GM18505 (cell line): ENCODE data around the gene MTTP.
"Not testable (repeated sequence)": the region's sequence is repeated elsewhere in the genome, so short reads cannot be mapped to it uniquely, and the experiment has no call there.

Source experiments
- ATAC-seq: cut with Tn5 transposase; IDR thresholded peaks from one replicate; pipeline ENCODE4 v1.9.1; 2021; ENCODE audit not compliant: unreplicated experiment
- POLR2A ChIP-seq: IDR thresholded peaks from 4 replicates; pipeline ENCODE4 v1.6.1; 2011; ENCODE audit warnings: borderline replicate concordance; ENCODE audit not compliant: insufficient read depth, insufficient read length; ENCODE audit errors: extremely low read depth

MTTP gene

DNA sequence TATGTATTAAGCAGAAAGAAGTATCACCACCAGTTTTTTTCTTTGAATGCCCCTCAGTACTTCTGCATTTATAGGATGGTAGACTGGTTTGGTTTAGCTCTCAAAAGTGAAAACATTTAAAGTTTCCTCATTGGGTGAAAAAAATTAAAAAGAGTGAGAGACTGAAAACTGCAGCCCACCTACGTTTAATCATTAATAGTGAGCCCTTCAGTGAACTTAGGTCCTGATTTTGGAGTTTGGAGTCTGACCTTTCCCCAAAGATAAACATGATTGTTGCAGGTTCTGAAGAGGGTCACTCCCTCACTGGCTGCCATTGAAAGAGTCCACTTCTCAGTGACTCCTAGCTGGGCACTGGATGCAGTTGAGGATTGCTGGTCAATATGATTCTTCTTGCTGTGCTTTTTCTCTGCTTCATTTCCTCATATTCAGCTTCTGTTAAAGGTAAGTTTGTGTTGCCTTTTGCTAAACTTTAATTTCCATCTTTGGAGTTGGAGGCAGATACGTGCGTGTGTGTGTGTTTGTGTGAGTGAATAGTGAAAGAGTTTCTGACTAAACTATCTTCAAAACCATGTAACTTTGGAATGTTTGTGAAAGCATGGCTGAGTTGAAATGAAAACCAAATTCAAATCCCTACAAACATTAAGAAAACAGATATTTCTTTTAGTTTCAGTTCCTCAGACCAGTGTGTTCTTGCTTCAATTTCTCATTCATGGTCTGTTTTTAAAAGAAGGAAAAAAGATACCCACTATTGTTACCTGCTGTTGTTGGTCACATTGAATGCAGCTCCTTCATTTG, at the start of gene MTTP:
Gene MTTP, plus strand, starts transcription at position 295 of the 795 bp plus-strand sequence. Its CDS starts 86 bp downstream, at position 381.
- peak; percentile 82 for ATAC-seq
- TF ChIP-seq POLR2A = no peak

DNA sequence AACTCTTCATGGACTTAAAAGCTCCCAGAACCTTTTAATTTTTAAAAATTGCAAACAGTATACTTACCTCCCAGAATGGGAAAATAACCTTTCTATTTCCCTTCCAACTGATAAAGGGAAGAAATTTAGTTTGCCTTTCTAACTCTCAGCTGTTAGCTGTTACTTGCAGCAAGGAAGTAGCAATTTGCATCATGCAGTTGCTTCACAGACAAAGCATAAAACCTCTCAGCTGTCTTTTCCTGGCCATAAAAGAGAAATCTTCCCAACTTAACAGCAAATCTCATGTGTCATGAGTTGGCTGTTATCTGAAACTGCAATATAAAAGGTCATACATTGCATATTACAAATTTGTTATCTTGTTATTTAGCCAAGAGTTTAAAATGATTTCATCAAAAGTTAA, 45.4 kb upstream of the MTTP start:
- TF ChIP-seq POLR2A = no peak
- no peak for ATAC-seq

DNA sequence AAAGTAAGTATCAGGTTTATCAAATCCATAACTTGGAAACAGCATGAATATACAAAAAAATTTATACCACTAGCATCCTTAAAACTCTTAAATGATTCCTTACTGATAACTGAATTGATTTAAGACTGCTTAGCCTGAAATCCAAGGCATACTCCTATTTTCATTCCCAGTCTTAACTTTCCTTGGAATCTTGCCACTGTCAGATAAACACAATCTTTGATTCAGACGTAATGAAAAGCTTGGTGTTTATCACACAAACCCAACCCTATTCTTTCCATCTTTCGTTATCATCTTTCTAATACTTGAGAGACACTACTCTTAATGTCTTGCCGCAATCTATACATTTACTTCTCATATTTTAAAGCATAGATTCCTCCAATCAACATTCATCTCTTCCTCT, 44.7 kb upstream of the MTTP start:
- no peak for TF ChIP-seq POLR2A
- ATAC-seq = no peak

DNA sequence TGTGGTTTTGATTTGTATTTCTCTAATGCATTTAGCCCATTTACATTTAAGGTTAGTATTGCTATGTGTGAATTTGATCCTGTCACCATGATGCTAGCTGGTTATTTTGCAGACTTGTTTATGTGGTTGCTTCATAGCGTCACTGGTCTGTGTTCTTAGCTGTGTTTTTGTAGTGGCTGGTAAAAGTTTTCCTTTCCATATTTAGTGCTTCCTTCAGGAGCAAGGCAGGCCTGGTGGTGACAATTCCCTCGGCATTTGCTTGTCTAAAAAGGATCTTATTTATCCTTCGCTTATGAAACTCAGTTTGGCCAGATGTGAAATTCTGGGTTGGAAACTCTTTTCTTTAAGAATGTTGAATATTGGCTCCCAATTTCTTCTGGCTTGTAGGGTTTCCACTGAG, 39.9 kb upstream of the MTTP start:
- ATAC-seq = not testable (repeated sequence)

DNA sequence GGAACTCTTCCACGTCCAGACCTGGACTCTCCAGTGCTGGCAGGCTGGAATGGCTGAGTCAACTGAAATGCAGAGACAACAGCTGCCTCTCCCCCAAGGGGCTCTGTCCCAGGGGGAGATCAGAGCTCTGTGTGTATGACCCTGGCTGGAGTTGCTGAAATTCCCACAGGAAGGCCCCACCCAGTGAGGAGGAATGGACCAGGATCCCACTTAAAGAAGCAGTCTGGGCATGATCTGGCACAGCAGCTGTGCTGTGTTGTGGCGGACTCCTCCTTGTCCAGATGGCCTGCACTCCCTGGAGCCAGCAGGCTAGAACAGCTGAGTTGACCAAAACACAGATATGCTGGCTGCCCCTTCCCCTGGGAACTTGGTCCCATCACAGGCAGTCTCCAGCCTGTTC, 38.4 kb upstream of the MTTP start:
- TF ChIP-seq POLR2A = no peak
- no peak for ATAC-seq

DNA sequence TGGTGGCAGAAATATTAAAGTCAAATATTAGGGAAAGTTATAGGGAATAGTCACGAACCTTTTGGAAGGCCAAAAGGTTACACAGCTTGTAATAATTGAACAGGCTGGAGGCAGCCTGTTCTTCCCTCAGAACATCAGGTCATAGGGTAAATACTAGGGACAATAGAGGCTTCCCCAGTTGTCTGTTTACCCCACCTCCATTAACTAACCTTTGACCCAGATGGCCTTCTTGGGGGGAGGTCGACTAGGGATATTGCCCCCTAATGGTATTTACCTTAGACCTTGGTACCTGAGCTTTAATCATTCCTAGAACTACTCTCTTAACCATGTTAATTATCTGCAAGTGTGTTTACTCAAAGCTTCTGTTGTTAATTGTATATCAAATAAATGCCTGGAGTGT, 37.8 kb upstream of the MTTP start:
- no peak for TF ChIP-seq POLR2A
- no peak for ATAC-seq

DNA sequence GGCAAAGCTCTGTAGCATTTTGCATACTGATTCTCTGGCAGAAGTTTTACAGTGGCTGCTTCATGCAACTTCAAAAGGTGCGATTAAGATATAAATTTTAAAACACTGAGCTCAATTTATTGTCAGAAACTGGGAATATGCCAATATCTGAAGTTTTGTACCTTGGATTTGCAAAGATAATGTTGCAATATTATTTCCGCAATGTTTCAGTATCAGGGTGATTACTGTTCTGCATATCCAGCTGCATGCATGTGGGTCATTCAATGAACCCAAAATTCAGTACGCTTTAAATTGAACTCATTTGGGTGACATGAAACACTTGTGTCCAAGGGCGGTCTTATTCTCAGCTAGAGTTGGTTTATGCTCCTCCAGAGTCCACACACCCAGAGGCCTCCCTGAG, 37.0 kb upstream of the MTTP start:
- ATAC-seq = no peak
- no peak for TF ChIP-seq POLR2A

DNA sequence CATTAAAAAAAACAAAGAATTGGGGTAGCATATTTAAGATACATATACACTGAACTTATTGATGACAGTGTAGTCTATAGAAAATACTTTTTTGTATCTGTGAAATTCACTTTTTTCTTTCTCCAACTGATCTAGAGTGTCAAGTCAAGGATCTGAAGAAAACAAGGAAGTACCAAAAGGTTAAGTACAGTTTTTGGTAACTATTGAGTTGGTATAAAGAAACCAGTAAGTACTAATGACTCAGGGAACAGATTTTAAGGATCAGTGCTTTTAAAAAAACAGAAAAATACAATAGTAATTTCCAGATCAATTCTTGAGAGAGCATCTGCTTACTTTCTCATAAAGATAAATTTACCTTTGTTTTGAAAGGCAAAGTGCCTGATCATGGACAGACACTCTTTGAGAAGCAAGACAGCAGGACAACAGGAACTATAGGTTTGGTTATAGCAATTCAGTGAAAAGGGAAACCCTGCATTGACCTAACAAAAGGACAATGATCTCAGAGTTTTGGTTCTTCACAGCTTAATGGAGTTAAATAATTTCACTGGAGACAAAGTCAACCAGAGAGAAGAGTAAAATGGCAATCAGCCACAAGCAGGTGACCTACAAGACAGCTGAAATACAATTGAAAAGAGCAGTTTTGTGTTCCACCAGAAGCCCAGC, 34.2 kb upstream of the MTTP start:
- no peak for ATAC-seq
- no peak for TF ChIP-seq POLR2A

DNA sequence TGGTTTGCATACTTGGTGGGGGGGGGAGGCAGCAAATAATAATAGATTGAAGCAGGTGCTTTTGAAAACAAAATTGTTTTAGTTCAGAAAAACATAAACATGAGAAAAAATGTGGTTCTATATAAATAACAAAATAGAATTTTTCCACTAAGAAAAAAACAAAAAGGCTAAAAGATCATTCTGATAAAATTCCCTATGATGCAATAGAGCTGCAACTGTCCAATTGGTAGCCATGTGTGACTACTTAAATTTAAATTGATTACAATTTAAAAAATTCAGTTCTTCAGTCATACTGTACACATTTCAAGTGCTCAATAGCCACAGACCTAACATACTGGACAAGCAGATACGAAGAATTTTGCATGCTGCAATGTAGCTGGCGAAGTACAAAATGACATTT, 21.8 kb upstream of the MTTP start:
- no peak for TF ChIP-seq POLR2A
- no peak for ATAC-seq

DNA sequence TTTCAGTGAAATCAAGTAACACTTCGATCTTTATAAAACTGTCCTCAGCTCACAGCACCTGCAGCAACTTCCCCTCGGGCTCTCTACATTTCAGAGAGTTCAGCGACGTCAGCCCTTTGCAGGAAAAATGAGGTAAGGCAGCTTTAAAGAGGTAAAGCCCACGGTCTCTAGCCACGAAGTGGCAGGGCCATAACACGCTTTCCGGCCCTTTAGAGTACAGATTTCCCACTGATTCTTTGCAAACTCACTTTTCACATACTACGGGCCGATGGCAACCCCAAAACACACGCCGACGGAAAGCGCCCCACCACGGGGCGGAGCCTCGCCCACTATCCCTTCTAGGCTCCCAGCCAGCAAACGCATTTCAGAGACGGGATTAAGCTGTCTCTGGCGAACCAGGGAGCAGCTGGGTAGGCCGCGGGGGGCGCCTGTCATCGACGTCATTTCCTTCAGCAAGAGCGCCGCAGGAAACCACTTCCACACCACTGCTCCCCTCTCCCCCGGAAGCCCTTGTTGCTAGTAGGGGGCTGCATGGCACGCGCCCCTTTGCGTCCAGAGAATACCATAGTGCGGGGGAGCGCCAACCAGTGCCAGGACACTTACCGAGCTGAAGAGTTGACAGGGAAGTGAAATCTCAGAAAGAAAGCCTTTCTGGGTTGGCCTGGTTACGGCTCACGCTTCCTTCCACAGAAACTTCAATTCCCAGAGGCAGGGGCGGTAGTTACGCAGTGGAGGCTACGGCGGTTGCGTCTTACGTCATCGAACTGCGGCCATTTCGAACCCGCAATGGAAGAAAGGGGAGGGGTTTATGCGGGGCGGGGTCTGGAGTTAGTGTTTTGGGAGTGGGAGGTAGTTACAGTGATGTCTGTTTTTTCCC, 11.1 kb upstream of the MTTP start, which contains the start of gene TRMT10A:
Gene TRMT10A, minus strand, starts transcription at position 730 of the 877 bp plus-strand sequence. CDS start 4,701 bp downstream, outside the sequence.
- peak; percentile 82 for TF ChIP-seq POLR2A
- ATAC-seq = peak; percentile 95

DNA sequence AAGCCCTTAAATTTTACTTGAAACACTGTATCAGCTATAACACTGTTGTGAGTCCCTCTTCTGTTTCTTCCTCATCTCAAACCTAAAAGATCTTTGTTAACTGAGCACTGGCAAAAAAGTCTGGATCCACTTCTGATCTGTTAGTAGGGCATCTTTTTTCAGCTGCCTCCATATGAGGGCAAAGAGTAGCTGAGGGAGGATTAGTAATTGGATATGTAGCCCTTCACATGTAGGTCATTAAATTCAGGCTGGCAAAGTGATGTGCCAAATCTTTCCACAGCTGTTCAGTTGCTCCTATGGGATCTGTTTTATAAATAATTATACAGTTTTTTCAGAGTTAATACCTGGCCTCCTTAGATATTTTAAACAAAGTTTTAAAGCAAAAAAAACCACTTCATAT, 9.7 kb upstream of the MTTP start:
- no peak for ATAC-seq
- no peak for TF ChIP-seq POLR2A

DNA sequence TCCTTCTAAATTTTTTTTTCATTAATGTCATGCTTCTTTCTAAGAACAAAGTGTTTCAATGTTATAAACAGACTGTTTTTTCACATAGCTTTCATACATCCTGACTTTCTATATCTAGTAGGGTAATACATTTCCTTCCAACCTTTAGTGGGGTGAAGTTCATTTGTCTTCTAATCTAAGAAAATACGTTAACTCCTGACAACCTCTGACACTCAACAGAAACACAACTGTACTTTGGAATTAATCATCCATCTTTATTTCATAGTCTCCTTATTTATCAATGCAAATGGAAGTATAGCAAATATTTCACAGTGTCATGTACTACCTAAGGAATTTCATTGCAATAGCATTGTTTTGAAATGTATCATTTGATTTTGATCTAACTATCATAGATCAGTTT, 2.7 kb upstream of the MTTP start:
- no peak for TF ChIP-seq POLR2A
- no peak for ATAC-seq

DNA sequence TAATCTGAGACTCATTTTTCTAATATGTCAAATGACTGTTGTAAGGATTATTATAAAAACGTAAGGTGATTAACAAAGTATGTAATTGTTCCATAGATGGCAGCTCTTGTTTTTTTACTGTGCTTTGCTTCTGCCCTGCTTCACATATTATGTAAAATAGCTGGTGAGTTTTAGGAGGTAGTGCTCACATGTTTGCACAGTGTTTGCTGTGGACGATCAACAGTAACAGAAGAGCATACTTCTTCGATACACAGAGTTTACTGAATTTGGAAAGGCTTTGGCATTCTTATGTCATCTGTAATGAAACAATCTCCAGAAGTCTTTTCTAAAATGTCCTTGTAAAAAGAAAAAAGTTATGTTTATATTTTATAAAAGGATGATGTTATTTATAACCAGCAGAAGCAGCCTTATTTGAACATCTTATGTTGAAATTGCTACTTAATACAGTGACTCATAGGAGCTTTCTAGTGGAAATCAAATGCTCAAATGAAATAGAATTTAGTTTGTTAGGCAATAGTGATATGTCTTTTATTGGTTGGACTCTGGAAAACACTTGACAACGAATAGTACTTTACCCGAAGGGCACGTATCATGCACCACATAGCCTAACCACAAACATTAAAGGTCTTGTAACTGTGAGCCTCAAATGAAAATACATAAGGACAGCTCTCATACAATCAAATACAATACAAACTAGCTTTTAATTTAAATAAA, 1.9 kb upstream of the MTTP start:
- TF ChIP-seq POLR2A = no peak
- ATAC-seq = no peak
